C4-2B (cell line): ENCODE data around the gene FAM210B.
A peak's percentile ranks its signal among the peaks of the same experiment; 100 is the strongest.
"Not testable (repeated sequence)": the region's sequence is repeated elsewhere in the genome, so short reads cannot be mapped to it uniquely, and the experiment has no call there.

Experiments used
- H3K27ac ChIP-seq: fragments of 450-650 bp; 2 replicates; pipeline ENCODE4 v1.5.1; 2017
- ZFX ChIP-seq: fragments of 450-650 bp; IDR thresholded peaks from 2 replicates; pipeline ENCODE4 v1.6.1; 2017
- TF ChIP-seq, protein P1 (sequence below): fragments of 450-650 bp; conservative IDR thresholded peaks from 2 replicates; pipeline ENCODE4 v1.5.1; 2017; ENCODE audit warnings: mild to moderate bottlenecking

FAM210B gene

DNA sequence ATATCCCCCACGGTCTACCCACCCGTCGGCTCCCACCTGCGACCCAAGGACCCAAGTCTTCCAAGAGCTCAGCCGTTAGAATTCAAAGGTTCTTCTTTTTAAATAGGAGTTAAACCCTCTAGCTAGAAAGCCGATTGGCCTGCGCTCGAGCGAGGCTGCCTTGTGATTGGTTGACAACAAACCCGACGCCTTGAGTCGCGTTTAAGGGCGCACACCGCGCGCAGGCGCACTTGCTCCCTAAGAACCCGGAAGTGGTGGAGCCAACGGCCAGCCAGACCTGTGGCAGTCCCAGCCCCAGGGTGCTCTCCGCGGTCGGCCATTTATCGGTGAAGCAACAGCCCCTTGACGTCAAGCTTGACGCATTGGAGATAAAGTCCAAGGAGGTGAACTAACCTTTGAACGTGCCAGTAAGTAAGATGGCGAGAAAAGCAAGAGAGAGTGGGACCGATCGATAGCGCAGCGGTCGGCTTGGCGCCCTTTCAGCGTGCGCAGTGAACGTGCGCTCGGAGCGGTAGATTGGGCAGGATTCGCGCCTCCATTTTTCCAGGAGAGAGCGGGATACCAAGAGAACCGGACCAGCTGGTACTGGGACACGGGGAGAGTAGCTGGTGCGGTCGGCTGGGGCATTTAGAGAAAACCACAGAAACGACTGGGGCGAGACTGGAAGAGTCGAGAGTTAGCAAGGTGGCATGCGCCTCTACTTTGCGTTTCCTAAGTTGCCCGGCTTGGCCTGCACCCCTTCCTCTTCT lies 33.5 kb downstream of the FAM210B start, which contains the start of the genes AURKA and CSTF1:
Gene AURKA (minus strand): TSS at position 84 of the 749 bp plus-strand sequence. CDS start 4,018 bp downstream, outside the sequence.
Gene CSTF1 (plus strand): TSS at position 514 of the 749 bp plus-strand sequence. CDS start 2,908 bp downstream, outside the sequence.
- peak; percentile 62 for TF ChIP-seq ZFX
- TF ChIP-seq, protein P1, sequence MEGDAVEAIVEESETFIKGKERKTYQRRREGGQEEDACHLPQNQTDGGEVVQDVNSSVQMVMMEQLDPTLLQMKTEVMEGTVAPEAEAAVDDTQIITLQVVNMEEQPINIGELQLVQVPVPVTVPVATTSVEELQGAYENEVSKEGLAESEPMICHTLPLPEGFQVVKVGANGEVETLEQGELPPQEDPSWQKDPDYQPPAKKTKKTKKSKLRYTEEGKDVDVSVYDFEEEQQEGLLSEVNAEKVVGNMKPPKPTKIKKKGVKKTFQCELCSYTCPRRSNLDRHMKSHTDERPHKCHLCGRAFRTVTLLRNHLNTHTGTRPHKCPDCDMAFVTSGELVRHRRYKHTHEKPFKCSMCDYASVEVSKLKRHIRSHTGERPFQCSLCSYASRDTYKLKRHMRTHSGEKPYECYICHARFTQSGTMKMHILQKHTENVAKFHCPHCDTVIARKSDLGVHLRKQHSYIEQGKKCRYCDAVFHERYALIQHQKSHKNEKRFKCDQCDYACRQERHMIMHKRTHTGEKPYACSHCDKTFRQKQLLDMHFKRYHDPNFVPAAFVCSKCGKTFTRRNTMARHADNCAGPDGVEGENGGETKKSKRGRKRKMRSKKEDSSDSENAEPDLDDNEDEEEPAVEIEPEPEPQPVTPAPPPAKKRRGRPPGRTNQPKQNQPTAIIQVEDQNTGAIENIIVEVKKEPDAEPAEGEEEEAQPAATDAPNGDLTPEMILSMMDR = no peak
- peak within 1 kb of the TSS; percentile 90 for H3K27ac ChIP-seq

DNA sequence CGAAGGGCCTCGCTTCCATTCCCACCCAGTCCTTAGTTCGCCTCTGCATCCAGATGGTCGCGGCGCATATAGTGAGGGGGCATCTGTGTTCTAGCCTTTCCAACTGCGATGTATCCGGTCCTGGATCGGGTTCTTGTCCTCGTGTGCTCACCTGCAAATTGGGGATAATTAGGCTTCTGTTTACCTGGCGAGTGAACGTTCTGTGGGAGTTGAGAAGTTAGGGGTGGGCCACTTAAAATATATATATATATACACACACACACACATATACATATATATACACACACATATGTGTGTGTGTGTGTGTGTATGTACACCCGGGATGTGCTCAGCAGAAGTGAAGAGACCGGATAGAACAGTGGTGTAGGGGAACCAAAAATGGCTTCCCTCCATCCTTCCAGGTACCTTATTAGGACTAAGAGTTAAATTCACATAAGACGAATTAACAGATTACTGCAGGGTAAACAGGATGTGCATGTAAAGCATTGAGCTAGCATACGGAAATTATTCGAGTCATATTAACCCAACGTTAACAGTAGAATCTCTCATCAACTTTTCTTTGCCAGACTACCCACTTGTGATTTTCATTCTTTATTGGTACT lies 34.2 kb downstream of the FAM210B start:
- H3K27ac ChIP-seq = peak overlapping the region; percentile 90
- TF ChIP-seq, protein P1 = no peak
- peak; percentile 4; the same call in 1 of the 2 replicates for TF ChIP-seq ZFX

DNA sequence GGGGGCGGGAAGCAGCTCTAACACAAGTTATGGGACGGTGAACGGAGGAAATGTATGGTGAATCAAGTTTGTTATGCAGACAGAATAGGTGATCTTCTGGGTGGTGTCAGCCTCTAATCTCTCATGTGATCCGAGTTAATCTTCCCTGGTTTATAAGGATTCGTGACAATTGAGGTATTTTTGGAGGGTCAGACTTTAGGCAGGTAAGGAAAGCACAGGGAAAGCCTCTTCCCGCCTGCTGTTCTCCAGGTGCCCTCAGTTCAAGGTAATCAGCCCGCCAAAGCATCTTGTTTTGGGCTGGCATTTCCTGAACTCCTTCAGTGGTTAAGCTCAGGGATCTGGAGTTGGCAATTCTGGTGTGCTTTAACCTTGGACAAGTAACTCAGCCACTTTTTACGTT lies 34.9 kb downstream of the FAM210B start:
- TF ChIP-seq, protein P1 = no peak
- TF ChIP-seq ZFX = no peak
- peak overlapping the region; percentile 28; the same call in 1 of the 2 replicates for H3K27ac ChIP-seq

DNA sequence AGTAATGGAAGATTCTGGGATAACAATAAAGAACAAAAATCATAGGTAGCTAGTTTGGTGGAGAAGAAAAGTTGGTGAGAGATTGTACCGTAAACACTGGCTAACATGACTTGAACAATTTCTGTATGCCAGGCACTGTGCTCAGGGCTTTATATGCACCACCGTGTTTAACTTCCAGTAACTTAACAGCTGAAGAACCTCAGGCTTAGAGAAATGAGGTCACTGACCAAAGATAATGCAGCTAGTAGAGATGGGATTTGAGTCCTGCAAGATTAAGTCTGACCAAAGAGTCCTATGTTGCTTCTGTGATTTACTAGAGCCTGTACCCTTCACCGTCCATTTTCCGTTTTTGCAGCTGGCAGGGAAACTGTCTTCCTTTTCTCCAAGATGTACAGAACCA lies 36.4 kb downstream of the FAM210B start:
- TF ChIP-seq, protein P1 = no peak
- no peak for TF ChIP-seq ZFX
- no peak overlapping the region for H3K27ac ChIP-seq

DNA sequence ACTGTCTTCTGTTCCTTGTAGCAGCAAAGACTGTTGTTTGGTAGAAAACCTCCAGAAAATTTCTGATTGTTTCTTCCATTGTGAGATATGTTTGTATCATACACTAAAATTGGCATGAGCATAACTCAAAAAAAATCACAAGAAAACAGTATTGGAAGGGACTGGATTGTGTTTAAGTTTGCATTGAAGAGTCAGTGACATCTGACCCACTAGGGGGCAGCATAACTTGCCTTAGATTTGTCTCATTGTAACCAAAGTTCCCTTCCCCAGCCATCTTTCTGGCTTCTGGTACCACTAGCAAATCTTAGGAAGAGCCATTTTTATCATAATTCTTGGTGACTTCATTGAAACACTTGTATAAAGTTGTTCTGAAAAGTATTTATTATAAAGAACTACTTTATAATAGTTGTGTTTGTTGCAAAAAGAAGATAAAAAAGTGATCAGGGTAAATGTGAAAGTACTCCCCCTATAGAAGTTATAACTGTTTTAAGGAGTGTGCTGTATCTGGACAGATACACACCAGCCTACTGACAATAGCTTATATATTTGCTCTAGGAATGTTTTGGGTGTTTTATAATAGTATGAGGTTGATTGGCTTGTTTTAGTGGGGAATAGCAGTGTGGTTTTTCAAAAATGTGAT lies 41.3 kb downstream of the FAM210B start:
- no peak for TF ChIP-seq ZFX
- TF ChIP-seq, protein P1 = peak; percentile 93
- no peak overlapping the region for H3K27ac ChIP-seq

DNA sequence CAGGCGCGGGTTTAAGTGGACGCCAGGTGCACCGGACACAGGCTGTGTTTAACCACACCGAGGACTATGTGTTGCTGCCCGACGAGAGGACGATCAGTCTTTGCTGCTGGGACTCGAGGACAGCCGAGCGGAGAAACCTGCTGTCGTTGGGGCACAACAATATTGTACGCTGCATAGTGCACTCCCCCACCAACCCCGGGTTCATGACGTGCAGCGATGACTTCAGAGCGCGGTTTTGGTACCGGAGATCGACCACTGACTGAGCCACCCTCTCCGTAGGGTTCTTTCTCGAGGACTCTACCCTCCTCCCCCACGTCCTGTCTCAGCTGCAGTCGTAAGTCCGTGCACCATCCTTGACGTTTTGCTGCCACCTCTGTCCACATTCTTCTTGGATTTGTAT lies 44.7 kb downstream of the FAM210B start:
- TF ChIP-seq ZFX = no peak
- TF ChIP-seq, protein P1 = no peak
- H3K27ac ChIP-seq = no peak overlapping the region

DNA sequence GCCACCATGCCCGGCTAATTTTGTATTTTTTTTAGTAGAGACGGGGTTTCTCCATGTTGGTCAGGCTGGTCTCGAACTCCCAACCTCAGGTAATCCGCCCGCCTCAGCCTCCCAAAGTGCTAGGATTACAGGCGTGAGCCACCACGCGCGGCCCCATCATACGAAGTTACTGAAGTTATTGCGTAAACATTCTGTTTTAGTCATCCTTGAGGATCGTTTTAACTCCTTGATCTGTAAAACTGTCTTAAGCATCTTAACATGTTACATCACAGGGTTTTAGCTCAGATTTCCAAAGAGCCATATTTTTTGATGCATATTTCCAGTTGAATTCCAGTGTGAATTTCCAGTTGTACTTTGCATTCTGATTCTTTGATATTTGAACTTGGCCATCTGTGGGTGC lies 46.6 kb downstream of the FAM210B start:
- not testable (repeated sequence) for H3K27ac ChIP-seq
